H1 (cell line): Measurements from ENCODE around the gene WDSUB1. TPM values are rescaled to one million over a fixed set of nuclear protein-coding genes. Genes with fewer than 3 reads are reported as not detected.

ENCODE experiments used
- CTCF ChIA-PET: fragments of 300-600 bp; sonication (Branson Sonifier 250); formaldehyde crosslinking; loops from one replicate; lab custom pipeline; 2021; ENCODE audit not compliant: partially characterized antibody; lab: Charles Lee
- POLR2A ChIA-PET: fragments of 300-600 bp; sonication (Branson Sonifier 250); formaldehyde crosslinking; loops from one replicate; lab custom pipeline; 2021; ENCODE audit warnings: inconsistent platforms; ENCODE audit not compliant: partially characterized antibody; lab: Charles Lee
- DNase-seq, 2 experiments: peaks; one replicate each; pipeline versions ENCODE4 v3.0.0 to v3.0.0-alpha.2; 2010 to 2022; ENCODE audit warnings: low spot score in 2 of 2, low read depth in 1 of 2, mixed read lengths in 1 of 2
- FAIRE-seq: peaks from 2 replicates; lab custom pipeline; 2011; peaks lifted over from hg19 to GRCh38; lab: Jason Lieb, UNC
- H2AFZ ChIP-seq: 2 replicates; pipeline ENCODE4 v1.8.1; 2012; ENCODE audit warnings: low read length, inconsistent platforms
- H2AK5ac ChIP-seq: 2 replicates; pipeline ENCODE4 v1.6.1; 2013; ENCODE audit warnings: low read depth, low read length
- H2BK120ac ChIP-seq: replicated peaks from 2 replicates; pipeline ENCODE3; 2013; ENCODE audit warnings: low read depth, low read length, inconsistent platforms
- H2BK12ac ChIP-seq: 2 replicates; pipeline ENCODE4 v1.6.1; 2013; ENCODE audit warnings: low read depth, low read length
- H2BK15ac ChIP-seq: 2 replicates; pipeline ENCODE4 v1.6.1; 2013; ENCODE audit warnings: low read length
- H2BK20ac ChIP-seq: 2 replicates; pipeline ENCODE4 v1.6.1; 2013; ENCODE audit warnings: low read length
- H2BK5ac ChIP-seq: 2 replicates; pipeline ENCODE4 v1.6.1; 2013; ENCODE audit warnings: low read depth, low read length
- H3K14ac ChIP-seq: 2 replicates; pipeline ENCODE4 v1.6.1; 2013; ENCODE audit warnings: inconsistent platforms; ENCODE audit not compliant: insufficient read length
- H3K18ac ChIP-seq: 2 replicates; pipeline ENCODE4 v1.6.1; 2013; ENCODE audit warnings: low read length; ENCODE audit errors: extremely low read depth
- H3K23ac ChIP-seq: 2 replicates; pipeline ENCODE4 v1.6.1; 2013; ENCODE audit warnings: inconsistent platforms; ENCODE audit not compliant: insufficient read length
- H3K23me2 ChIP-seq: 2 replicates; pipeline ENCODE4 v1.6.1; 2013; ENCODE audit warnings: low read depth, low read length
- H3K27ac ChIP-seq: 2 replicates; pipeline ENCODE4 v1.6.1; 2011; ENCODE audit warnings: low read depth, low read length, inconsistent platforms
- H3K27me3 ChIP-seq, 4 experiments: replicated peaks in 1 of 4; 1 replicate in 1 of 4; 2 replicates in 3 of 4; pipeline versions ENCODE4 v1.6.1 to v1.8.1; 2011 to 2013; ENCODE audit warnings: low read length in 3 of 4, mild to moderate bottlenecking in 3 of 4, inconsistent platforms in 2 of 4, mixed read lengths in 2 of 4, moderate library complexity in 1 of 4; ENCODE audit not compliant: control insufficient read depth in 3 of 4, insufficient read depth in 3 of 4; ENCODE audit errors: extremely low read depth in 1 of 4
- H3K36me3 ChIP-seq, 4 experiments: 2 replicates each; pipeline versions ENCODE4 v1.6.1 to v1.8.1; 2011 to 2013; ENCODE audit warnings: mild to moderate bottlenecking in 4 of 4, low read length in 3 of 4, moderate library complexity in 2 of 4, control low read depth in 1 of 4, inconsistent platforms in 1 of 4; ENCODE audit not compliant: insufficient read depth in 4 of 4, control insufficient read depth in 2 of 4
- H3K4ac ChIP-seq: replicated peaks from 2 replicates; pipeline ENCODE3; 2013; ENCODE audit warnings: low read length, low read depth, mixed read lengths, inconsistent platforms; ENCODE audit not compliant: insufficient read length
- H3K4me1 ChIP-seq, 4 experiments: replicated peaks in 1 of 4; 1 replicate in 1 of 4; 2 replicates in 3 of 4; pipeline versions ENCODE4 v1.6.1 to v1.8.1; 2011 to 2013; ENCODE audit warnings: low read length in 3 of 4, inconsistent platforms in 2 of 4, mixed read lengths in 1 of 4; ENCODE audit not compliant: insufficient read depth in 4 of 4, control insufficient read depth in 3 of 4
- H3K4me2 ChIP-seq, 2 experiments: 2 replicates each; pipeline versions ENCODE4 v1.6.1 to v1.8.1; 2011 to 2013; ENCODE audit warnings: low read depth in 2 of 2, low read length in 2 of 2, control low read depth in 1 of 2, inconsistent platforms in 1 of 2, mild to moderate bottlenecking in 1 of 2; ENCODE audit not compliant: insufficient read depth in 1 of 2
- H3K4me3 ChIP-seq, 4 experiments: fragments of 200-600, 300-600 bp in 1 of 4; sonication (generic), shearing (Covaris generic), sonication (Bioruptor Twin) in 1 of 4; 2 replicates each; pipeline versions ENCODE4 v1.5.1 to v1.8.1; 2011 to 2016; ENCODE audit warnings: low read length in 4 of 4, low read depth in 3 of 4, control low read depth in 2 of 4, inconsistent platforms in 2 of 4, mild to moderate bottlenecking in 2 of 4, mixed read lengths in 1 of 4, moderate library complexity in 1 of 4; ENCODE audit not compliant: insufficient read depth in 2 of 4; ENCODE audit errors: extremely low read depth in 1 of 4
- H3K56ac ChIP-seq: replicated peaks from 2 replicates; pipeline ENCODE3; 2013; ENCODE audit warnings: low read depth, mild to moderate bottlenecking, mixed read lengths, low read length, inconsistent platforms; ENCODE audit not compliant: insufficient read length
- H3K79me1 ChIP-seq: 2 replicates; pipeline ENCODE4 v1.6.1; 2013; ENCODE audit warnings: low read depth, low read length, control low read depth
- H3K79me2 ChIP-seq, 2 experiments: 2 replicates each; pipeline versions ENCODE4 v1.6.1 to v1.8.1; 2012 to 2013; ENCODE audit warnings: low read length in 2 of 2, mild to moderate bottlenecking in 2 of 2, inconsistent platforms in 1 of 2; ENCODE audit not compliant: insufficient read depth in 2 of 2, control insufficient read depth in 1 of 2
- H3K9ac ChIP-seq, 4 experiments: replicated peaks in 1 of 4; 1 replicate in 1 of 4; 2 replicates in 3 of 4; pipeline versions ENCODE4 v1.6.1 to v1.8.1; 2011 to 2013; ENCODE audit warnings: low read depth in 3 of 4, low read length in 3 of 4, control low read depth in 2 of 4, mild to moderate bottlenecking in 2 of 4, moderate library complexity in 2 of 4, inconsistent platforms in 1 of 4; ENCODE audit errors: extremely low read depth in 1 of 4
- H3K9me3 ChIP-seq, 2 experiments: 2 replicates each; pipeline versions ENCODE4 v1.6.1 to v1.8.1; 2012 to 2013; ENCODE audit warnings: mild to moderate bottlenecking in 2 of 2, moderate library complexity in 2 of 2, control low read depth in 1 of 2, inconsistent platforms in 1 of 2, low read depth in 1 of 2, low read length in 1 of 2, mixed read lengths in 1 of 2; ENCODE audit not compliant: insufficient read depth in 2 of 2
- H4K20me1 ChIP-seq, 2 experiments: replicated peaks in 1 of 2; 2 replicates each; pipeline versions ENCODE3 to v1.8.1; 2011 to 2013; ENCODE audit warnings: inconsistent platforms in 2 of 2, low read length in 2 of 2, mild to moderate bottlenecking in 1 of 2; ENCODE audit not compliant: insufficient read depth in 2 of 2, control insufficient read depth in 1 of 2
- H4K5ac ChIP-seq: 2 replicates; pipeline ENCODE4 v1.6.1; 2013; ENCODE audit warnings: low read length, low read depth, mixed read lengths, inconsistent platforms; ENCODE audit not compliant: insufficient read length
- H4K8ac ChIP-seq: 2 replicates; pipeline ENCODE4 v1.8.0; 2013; ENCODE audit warnings: mild to moderate bottlenecking, moderate library complexity, low read length, inconsistent platforms; ENCODE audit not compliant: insufficient read depth; ENCODE audit errors: extremely low read depth
- H4K91ac ChIP-seq: replicated peaks from 2 replicates; pipeline ENCODE3; 2013; ENCODE audit warnings: low read length, mixed read lengths, inconsistent platforms; ENCODE audit not compliant: insufficient read length
- BACH1 ChIP-seq: IDR thresholded peaks from 2 replicates; pipeline ENCODE4 v1.6.1; 2012; ENCODE audit warnings: low read length, improper control_type of control experiment
- CEBPB ChIP-seq: IDR thresholded peaks from 2 replicates; pipeline ENCODE4 v1.6.1; 2012; ENCODE audit warnings: low read depth, low read length
- EZH2 ChIP-seq: fragments of 200-600 bp; sonication (generic); IDR thresholded peaks from 2 replicates; pipeline ENCODE4 v1.7.1; 2012; ENCODE audit warnings: low read depth, mild to moderate bottlenecking, moderate library complexity, low read length, inconsistent platforms; ENCODE audit not compliant: severe bottlenecking
- JUND ChIP-seq: IDR thresholded peaks from 2 replicates; pipeline ENCODE4 v1.6.1; 2011; ENCODE audit warnings: mild to moderate bottlenecking, improper control_type of control experiment, low read length
- POLR2AphosphoS5 ChIP-seq: IDR thresholded peaks from 2 replicates; pipeline ENCODE4 v1.6.1; 2011; ENCODE audit warnings: low read depth, low read length
- SAP30 ChIP-seq: fragments of 300-600 bp; sonication (generic); IDR thresholded peaks from 2 replicates; pipeline ENCODE4 v1.7.1; 2012; ENCODE audit warnings: low read length, moderate library complexity, mild to moderate bottlenecking, inconsistent platforms; ENCODE audit not compliant: insufficient read depth, insufficient replicate concordance
- SP4 ChIP-seq: IDR thresholded peaks from 2 replicates; pipeline ENCODE4 v1.6.1; 2012; ENCODE audit warnings: low read length, inconsistent platforms
- TAF1 ChIP-seq: IDR thresholded peaks from 2 replicates; pipeline ENCODE4 v1.6.1; 2011; ENCODE audit warnings: mild to moderate bottlenecking, low read depth, low read length
- TAF7 ChIP-seq: optimal IDR thresholded peaks from 2 replicates; pipeline ENCODE3; 2011; ENCODE audit warnings: low read depth, mild to moderate bottlenecking, inconsistent platforms, low read length, moderate library complexity, borderline replicate concordance
- YY1 ChIP-seq: IDR thresholded peaks from 2 replicates; pipeline ENCODE4 v1.6.1; 2011; ENCODE audit warnings: low read depth, mild to moderate bottlenecking, low read length
- WGBS, 2 experiments: shearing (Covaris generic) in 1 of 2; methylation state at CpG; one replicate each; pipeline versions ENCODE4 v1.1.6 to v1.1.7; 2013 to 2015; ENCODE audit warnings: low lambda C conversion rate in 2 of 2, mixed read lengths in 2 of 2, inconsistent platforms in 1 of 2, low coverage in 1 of 2, missing lambda C conversion rate in 1 of 2; ENCODE audit not compliant: insufficient replicate concordance in 2 of 2, insufficient coverage in 1 of 2, insufficient read length in 1 of 2; ENCODE audit errors: extremely low coverage in 1 of 2, missing lambda C conversion rate in 1 of 2; 5-methylcytosine and 5-hydroxymethylcytosine counted together
- polyA plus RNA-seq, 7 experiments: library from polyadenylated mRNA; depleted of rRNA in 3 of 7; stranded (reverse) in 5 of 7; unstranded in 2 of 7; fragments of >200 nt in 5 of 7; fragments of 200-250 nt in 2 of 7; gene quantifications; 1 replicate in 5 of 7; 2 replicates in 1 of 7; 4 replicates in 1 of 7; pipeline versions ENCODE4 v1.2.1 to v1.2.3, GENCODE V29; 2011 to 2013; ENCODE audit warnings: missing spikeins in 2 of 7, mixed read lengths in 2 of 7
- total RNA-seq: library from RNA; stranded (reverse); fragmentation: NEBNext Ultra II Directional; extraction: Animal tissue kit (Norgen Biotek cat#: 25700); gene quantifications from 2 replicates; pipeline ENCODE4 v1.2.1, GENCODE V29; 2021
- TF ChIP-seq, protein P1 (sequence below): IDR thresholded peaks from 2 replicates; pipeline ENCODE4 v1.6.1; 2012; ENCODE audit warnings: low read length, inconsistent platforms

Gene WDSUB1
- total and polyA plus RNA-seq, 2 of the 8 experiments (the other 6 are each of a cell fraction or from before 2014, with no cell fraction given), result 5.5 to 8.0 TPM

DNA sequence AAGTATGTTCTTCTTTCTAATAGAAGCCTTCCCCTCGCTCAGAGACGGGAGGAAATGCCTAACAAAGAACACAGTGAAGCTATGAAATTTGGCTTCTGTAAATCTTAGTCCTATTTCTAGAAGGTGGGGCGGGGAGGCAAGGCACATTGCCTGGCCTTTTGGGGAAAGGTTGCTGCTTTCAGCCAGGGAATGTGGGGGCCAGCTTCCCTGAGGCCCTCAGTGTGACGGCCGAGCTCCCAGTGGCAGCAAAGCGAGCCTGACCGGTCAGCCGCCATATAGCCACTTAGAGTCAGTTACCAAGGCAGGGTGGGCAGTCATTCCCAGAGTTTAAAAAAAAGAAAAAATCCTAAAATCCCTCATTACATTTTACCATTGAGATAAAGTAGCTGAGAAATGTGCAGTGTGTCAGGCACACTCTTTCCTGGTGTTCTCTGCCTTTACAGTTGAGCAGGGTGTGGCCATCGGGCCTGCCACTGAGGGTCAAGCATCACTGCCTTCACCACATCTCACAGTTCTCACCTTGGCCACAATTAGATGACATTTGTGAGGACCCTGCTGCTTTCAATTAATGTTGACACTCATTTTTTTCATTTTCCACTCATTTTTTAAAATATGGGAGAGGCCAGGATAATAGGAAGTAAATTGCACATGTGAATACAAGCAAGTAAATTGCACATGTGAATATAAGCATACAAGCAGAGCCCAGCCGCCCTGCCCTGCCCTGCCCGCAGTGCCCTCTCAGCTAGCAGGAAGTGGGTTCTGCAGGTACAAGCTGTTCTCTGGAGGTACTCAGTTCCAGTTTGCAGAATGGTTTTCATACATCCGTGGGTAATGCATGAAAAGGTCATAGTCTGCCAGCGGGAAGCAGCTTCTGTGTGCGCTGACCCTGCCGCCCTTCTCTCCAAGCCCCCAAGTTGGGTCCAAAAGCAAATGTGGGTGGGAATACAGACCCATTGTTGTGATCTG lies 76.9 kb downstream of the WDSUB1 start:
- H3K36me3 ChIP-seq, result no peaks in the 10 kb centered on the region
- DNase-seq, result no peak
- H4K20me1 ChIP-seq, result peaks cover 11% of the 10 kb centered on the region in 2 experiments
- H3K79me2 ChIP-seq, result no peaks in the 10 kb centered on the region
- no peak overlapping the region for H3K4me2 ChIP-seq
- 89% methylated on average over 15 of the region's 15 CpGs; no CpG with 5 or more reads in 1 of the 2 experiments for WGBS, 2 experiments
- FAIRE-seq, result no peak
- no peak overlapping the region for H3K14ac ChIP-seq
- no peak overlapping the region for H4K91ac ChIP-seq
- no peak overlapping the region for H2AK5ac ChIP-seq
- no peak overlapping the region for H4K5ac ChIP-seq
- no peak overlapping the region for H2BK15ac ChIP-seq
- H3K4ac ChIP-seq, result no peak overlapping the region
- H3K27me3 ChIP-seq, result peaks cover 33 to 48% (median 42%) of the 10 kb centered on the region in 4 experiments
- POLR2A ChIA-PET, result no interaction called here
- H3K56ac ChIP-seq, result no peak overlapping the region
- no peak overlapping the region for H3K9ac ChIP-seq
- H2BK12ac ChIP-seq, result no peak overlapping the region
- H3K4me3 ChIP-seq, result no peak overlapping the region
- H2AFZ ChIP-seq, result no peak overlapping the region
- no peak overlapping the region for H2BK5ac ChIP-seq
- H2BK20ac ChIP-seq, result no peak overlapping the region
- H3K23ac ChIP-seq, result no peak overlapping the region
- no peaks in the 10 kb centered on the region for H3K9me3 ChIP-seq
- H3K23me2 ChIP-seq, result no peaks in the 10 kb centered on the region
- no peak overlapping the region for H4K8ac ChIP-seq
- CTCF ChIA-PET, result interaction anchor here (0.7 to 2.4 kb wide), 10 partner anchors 10 to 91 kb away, joined by 3 to 8 read pairs (median 3); no protein-coding TSS in a partner anchor
- no peak overlapping the region for H3K27ac ChIP-seq
- no peaks in the 10 kb centered on the region for H3K79me1 ChIP-seq
- no peak overlapping the region for H3K18ac ChIP-seq
- H2BK120ac ChIP-seq, result no peak overlapping the region
- H3K4me1 ChIP-seq, result peaks cover 4 to 13% (median 8%) of the 10 kb centered on the region in 4 experiments; a peak in 6 of 7 replicates
- TF ChIP-seq TAF7, result no peak
- no peak for TF ChIP-seq JUND
- TF ChIP-seq BACH1, result no peak
- TF ChIP-seq SP4, result no peak
- TF ChIP-seq TAF1, result no peak
- no peak for TF ChIP-seq YY1
- TF ChIP-seq, protein P1, sequence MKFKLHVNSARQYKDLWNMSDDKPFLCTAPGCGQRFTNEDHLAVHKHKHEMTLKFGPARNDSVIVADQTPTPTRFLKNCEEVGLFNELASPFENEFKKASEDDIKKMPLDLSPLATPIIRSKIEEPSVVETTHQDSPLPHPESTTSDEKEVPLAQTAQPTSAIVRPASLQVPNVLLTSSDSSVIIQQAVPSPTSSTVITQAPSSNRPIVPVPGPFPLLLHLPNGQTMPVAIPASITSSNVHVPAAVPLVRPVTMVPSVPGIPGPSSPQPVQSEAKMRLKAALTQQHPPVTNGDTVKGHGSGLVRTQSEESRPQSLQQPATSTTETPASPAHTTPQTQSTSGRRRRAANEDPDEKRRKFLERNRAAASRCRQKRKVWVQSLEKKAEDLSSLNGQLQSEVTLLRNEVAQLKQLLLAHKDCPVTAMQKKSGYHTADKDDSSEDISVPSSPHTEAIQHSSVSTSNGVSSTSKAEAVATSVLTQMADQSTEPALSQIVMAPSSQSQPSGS, result no peak
- TF ChIP-seq POLR2AphosphoS5, result no peak
- TF ChIP-seq EZH2, result no peak
- no peak for TF ChIP-seq SAP30
- TF ChIP-seq CEBPB, result no peak
